Measurements from ENCODE around the gene GTF3C1. TPM values are rescaled to one million over a fixed set of nuclear protein-coding genes. Genes with fewer than 3 reads are reported as not detected.
"Not testable (repeated sequence)": the region's sequence is repeated elsewhere in the genome, so short reads cannot be mapped to it uniquely, and the experiment has no call there.

Gene GTF3C1
- total RNA-seq, 2 donors from 2014 or later, result 56.1 to 60.4 TPM

DNA sequence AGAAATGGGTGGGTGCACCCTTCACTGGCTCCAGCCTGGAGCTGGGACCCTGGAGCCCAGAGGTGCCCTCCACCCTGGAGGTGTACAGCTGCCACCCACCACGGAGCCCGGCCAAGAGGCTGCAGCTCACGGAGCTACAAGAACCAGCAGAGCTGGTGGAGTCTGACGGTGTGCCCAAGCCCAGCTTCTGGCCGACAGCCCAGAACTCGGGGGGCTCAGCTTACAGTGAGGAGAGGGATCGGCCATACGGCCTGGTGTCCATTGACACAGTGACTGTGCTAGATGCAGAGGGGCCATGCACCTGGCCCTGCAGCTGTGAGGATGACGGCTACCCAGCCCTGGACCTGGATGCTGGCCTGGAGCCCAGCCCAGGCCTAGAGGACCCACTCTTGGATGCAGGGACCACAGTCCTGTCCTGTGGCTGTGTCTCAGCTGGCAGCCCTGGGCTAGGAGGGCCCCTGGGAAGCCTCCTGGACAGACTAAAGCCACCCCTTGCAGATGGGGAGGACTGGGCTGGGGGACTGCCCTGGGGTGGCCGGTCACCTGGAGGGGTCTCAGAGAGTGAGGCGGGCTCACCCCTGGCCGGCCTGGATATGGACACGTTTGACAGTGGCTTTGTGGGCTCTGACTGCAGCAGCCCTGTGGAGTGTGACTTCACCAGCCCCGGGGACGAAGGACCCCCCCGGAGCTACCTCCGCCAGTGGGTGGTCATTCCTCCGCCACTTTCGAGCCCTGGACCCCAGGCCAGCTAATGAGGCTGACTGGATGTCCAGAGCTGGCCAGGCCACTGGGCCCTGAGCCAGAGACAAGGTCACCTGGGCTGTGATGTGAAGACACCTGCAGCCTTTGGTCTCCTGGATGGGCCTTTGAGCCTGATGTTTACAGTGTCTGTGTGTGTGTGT lies 100.9 kb downstream of the GTF3C1 start:
- Mint-ChIP-seq H3K27me3 (no peaks in the 10 kb centered on the region), H3K4me3 (peak overlapping the region; percentile 61), H3K36me3 (ENCODE audit: low read depth) (peaks cover 86% of the 10 kb centered on the region), H3K9me3 (no peaks in the 10 kb centered on the region), H3K4me1 (peaks cover 47% of the 10 kb centered on the region), H3K27ac (peak overlapping the region; percentile 94)
- ATAC-seq (replicated peaks), result no peak

DNA sequence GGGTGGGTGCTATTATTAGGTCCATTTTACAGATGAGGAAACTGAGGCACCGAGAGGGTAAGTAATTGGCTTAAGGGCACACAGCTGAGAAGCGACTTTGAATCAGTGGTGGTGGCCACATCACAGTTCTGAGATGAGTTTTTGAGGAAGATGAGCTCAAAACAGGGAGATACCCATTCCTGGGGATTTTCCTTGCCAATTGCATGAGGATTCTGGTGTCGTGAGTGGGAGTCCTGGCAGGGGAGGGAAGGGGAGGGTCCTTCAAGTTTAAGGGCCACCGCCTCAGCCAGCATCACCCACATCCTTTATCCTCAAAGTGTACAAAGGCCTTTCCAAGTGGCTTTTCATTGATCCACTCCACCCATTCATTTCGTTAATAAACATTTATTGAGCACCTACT lies 102.4 kb downstream of the GTF3C1 start:
- Mint-ChIP-seq H3K9me3 (no peaks in the 10 kb centered on the region), H3K27ac (peak overlapping the region; percentile 65), H3K36me3 (ENCODE audit: low read depth) (peaks cover 98% of the 10 kb centered on the region), H3K4me3 (peak overlapping the region; percentile 57), H3K4me1 (peaks cover 47% of the 10 kb centered on the region), H3K27me3 (no peaks in the 10 kb centered on the region)
- no peak for ATAC-seq (replicated peaks)

- no peaks in the 10 kb centered on the region for H3K9me3 Mint-ChIP-seq
- H3K4me1 Mint-ChIP-seq, result peaks cover 42% of the 10 kb centered on the region
- H3K27ac Mint-ChIP-seq, result peak overlapping the region; percentile 65
- no peaks in the 10 kb centered on the region for H3K27me3 Mint-ChIP-seq
- ATAC-seq (replicated peaks), result peak; percentile 58
- H3K36me3 Mint-ChIP-seq (ENCODE audit: low read depth), result peaks cover 98% of the 10 kb centered on the region
- H3K4me3 Mint-ChIP-seq, result peak overlapping the region; percentile 57
Measured at GRCh38 chr16:27446721-27447120, 103.0 kb downstream of the GTF3C1 start.

DNA sequence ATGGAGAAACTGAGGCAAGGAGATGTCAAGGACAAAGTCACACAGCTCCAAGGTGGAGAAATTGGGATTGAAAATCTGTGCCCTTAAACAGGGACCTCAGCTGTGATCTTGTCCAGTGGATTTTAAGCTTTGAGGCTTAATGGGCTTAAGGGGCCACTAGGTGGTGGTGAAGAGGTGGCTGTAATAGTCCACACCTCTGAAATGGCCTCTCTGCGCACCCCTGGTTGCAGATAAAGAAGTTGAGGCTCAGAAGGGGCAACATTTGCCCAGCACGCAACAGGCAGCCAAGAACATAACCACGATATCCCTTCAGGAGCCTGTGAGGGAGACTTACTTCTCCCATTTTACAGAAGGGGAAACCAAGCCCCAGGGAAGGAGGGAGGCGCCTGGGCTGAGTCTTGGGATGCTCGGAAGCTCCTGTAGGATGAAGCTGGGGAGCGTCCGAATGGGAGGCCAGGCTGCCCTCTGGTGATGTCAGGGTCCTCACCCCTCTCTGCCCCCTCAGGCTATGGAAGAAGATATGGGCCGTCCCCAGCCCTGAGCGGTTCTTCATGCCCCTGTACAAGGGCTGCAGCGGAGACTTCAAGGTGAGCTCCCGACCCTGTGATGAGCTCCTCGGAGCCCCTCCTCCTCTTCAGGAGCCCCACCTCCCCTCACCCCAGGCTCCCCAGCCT lies 104.1 kb downstream of the GTF3C1 start:
- Mint-ChIP-seq H3K4me1 (peaks cover 34% of the 10 kb centered on the region), H3K36me3 (ENCODE audit: low read depth) (peaks cover 98% of the 10 kb centered on the region), H3K27ac (peak overlapping the region; percentile 65), H3K9me3 (no peaks in the 10 kb centered on the region), H3K4me3 (peak overlapping the region; percentile 57), H3K27me3 (no peaks in the 10 kb centered on the region)
- ATAC-seq (replicated peaks), result no peak

DNA sequence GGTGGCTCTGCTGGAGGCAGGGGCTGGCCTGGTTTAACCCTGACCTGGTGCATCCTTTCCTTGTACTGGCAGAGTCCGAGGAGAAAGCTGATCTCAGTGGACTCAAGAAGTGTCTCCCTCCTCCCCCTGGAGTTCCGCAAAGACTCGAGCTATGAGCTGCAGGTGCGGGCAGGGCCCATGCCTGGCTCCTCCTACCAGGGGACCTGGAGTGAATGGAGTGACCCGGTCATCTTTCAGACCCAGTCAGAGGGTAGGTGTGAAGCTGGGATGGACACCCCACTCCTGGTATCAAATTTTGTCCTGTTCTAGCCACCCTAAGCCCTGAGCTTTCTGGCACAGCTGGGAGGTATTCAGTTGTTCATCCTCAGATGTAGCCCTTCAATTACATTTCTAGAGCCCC lies 105.2 kb downstream of the GTF3C1 start:
- no peaks in the 10 kb centered on the region for H3K27me3 Mint-ChIP-seq
- no peak for ATAC-seq (replicated peaks)
- H3K4me3 Mint-ChIP-seq, result no peak overlapping the region
- peak overlapping the region; percentile 65 for H3K27ac Mint-ChIP-seq
- H3K36me3 Mint-ChIP-seq (ENCODE audit: low read depth), result peaks cover 98% of the 10 kb centered on the region
- peaks cover 24% of the 10 kb centered on the region for H3K4me1 Mint-ChIP-seq
- no peaks in the 10 kb centered on the region for H3K9me3 Mint-ChIP-seq

GRCh38 chr16:27444015-27444414 lies 105.7 kb downstream of the GTF3C1 start:
- ATAC-seq (replicated peaks), result no peak
- Mint-ChIP-seq H3K27me3 (no peaks in the 10 kb centered on the region), H3K9me3 (no peaks in the 10 kb centered on the region), H3K27ac (no peak overlapping the region), H3K4me3 (no peak overlapping the region), H3K36me3 (ENCODE audit: low read depth) (peaks cover 98% of the 10 kb centered on the region), H3K4me1 (peaks cover 26% of the 10 kb centered on the region)

GRCh38 chr16:27441998-27442397 lies 107.7 kb downstream of the GTF3C1 start:
- Mint-ChIP-seq H3K4me1 (peaks cover 16% of the 10 kb centered on the region), H3K4me3 (no peak overlapping the region), H3K27ac (no peak overlapping the region), H3K27me3 (no peaks in the 10 kb centered on the region), H3K9me3 (no peaks in the 10 kb centered on the region), H3K36me3 (ENCODE audit: low read depth) (peaks cover 100% of the 10 kb centered on the region)
- no peak for ATAC-seq (replicated peaks)

DNA sequence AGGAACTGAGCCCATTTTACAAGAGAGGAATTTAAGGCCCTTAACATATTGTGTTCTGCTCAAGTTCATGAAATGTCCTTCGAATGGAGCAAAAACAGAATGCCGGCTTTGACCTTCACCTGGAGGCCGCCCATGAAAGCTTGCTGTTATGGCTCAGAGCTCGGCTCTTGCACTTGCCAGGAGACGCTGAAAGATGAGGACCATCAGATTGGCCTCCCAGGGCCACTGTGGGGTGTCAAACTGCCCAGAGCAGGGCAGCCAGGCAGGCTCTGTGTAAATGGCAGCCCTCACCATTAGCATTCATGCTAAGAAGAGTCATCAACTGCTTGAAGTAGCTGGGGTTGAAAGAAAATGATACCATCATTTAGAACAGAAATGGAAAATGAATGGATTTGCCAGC lies 108.4 kb downstream of the GTF3C1 start:
- H3K9me3 Mint-ChIP-seq, result no peaks in the 10 kb centered on the region
- no peak overlapping the region for H3K27ac Mint-ChIP-seq
- no peaks in the 10 kb centered on the region for H3K27me3 Mint-ChIP-seq
- H3K4me1 Mint-ChIP-seq, result peaks cover 11% of the 10 kb centered on the region
- no peak overlapping the region for H3K4me3 Mint-ChIP-seq
- H3K36me3 Mint-ChIP-seq (ENCODE audit: low read depth), result peaks cover 100% of the 10 kb centered on the region
- ATAC-seq (replicated peaks), result no peak

GRCh38 chr16:27439271-27440018 lies 110.3 kb downstream of the GTF3C1 start:
- no peaks in the 10 kb centered on the region for H3K27me3 Mint-ChIP-seq
- H3K9me3 Mint-ChIP-seq, result no peaks in the 10 kb centered on the region
- peaks cover 100% of the 10 kb centered on the region for H3K36me3 Mint-ChIP-seq (ENCODE audit: low read depth)
- ATAC-seq (replicated peaks), result no peak
- H3K27ac Mint-ChIP-seq, result no peak overlapping the region
- peaks cover 5% of the 10 kb centered on the region for H3K4me1 Mint-ChIP-seq
- no peak overlapping the region for H3K4me3 Mint-ChIP-seq

DNA sequence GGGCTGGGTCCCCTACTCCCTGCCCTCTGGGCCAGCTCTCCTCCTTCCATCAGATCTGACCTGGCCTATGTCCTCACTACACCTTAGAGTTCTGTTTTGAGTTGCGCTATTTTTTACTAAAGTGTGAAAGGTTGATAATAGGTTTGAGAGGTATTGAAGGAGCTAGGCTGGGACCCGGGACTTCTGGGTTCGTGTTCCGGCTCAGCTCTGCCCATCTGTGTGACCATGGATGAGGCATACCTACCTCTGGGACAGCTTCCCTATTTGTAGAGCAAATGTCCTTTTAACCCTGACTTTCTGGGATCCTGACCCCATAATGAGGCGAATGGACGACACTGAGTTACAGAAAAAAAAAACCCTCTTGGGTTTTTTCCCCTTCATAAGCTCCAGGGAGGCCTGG lies 111.8 kb downstream of the GTF3C1 start:
- Mint-ChIP-seq H3K9me3 (no peaks in the 10 kb centered on the region), H3K4me3 (no peak overlapping the region), H3K27ac (no peak overlapping the region), H3K4me1 (peaks cover 5% of the 10 kb centered on the region), H3K36me3 (ENCODE audit: low read depth) (peaks cover 100% of the 10 kb centered on the region), H3K27me3 (no peaks in the 10 kb centered on the region)
- ATAC-seq (replicated peaks), result no peak

GRCh38 chr16:27436921-27437650 lies 112.6 kb downstream of the GTF3C1 start:
- Mint-ChIP-seq H3K9me3 (no peaks in the 10 kb centered on the region), H3K36me3 (ENCODE audit: low read depth) (peaks cover 100% of the 10 kb centered on the region), H3K27ac (peak overlapping the region; percentile 71)

DNA sequence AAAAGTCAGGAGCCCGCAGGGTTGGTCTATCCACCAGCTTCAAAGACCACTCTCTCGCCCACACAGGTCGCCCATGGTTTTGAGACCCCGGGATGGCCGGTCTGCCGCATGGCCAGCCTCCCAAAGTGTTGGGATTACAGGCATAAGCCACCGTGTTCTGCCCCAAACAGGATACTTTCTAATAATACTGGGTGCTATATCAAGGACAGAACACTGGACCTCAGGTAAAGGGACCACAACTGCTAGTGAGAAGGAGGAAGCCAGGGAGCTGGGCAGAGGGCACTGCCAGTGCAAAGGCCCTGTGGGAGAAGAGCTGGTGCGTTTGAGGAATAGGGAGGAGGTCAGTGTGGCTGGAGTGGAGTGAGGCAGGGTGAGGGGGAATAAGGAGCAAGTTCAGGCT lies 113.6 kb downstream of the GTF3C1 start:
- ATAC-seq (replicated peaks), result no peak
- Mint-ChIP-seq H3K9me3 (no peaks in the 10 kb centered on the region), H3K4me1 (peaks cover 5% of the 10 kb centered on the region), H3K27me3 (no peaks in the 10 kb centered on the region), H3K36me3 (ENCODE audit: low read depth) (peaks cover 100% of the 10 kb centered on the region), H3K27ac (peak overlapping the region; percentile 71), H3K4me3 (no peak overlapping the region)

More at GRCh38 chr16:27436921-27437650, 112.6 kb downstream of the GTF3C1 start:
- ATAC-seq (replicated peaks), result no peak
- no peak overlapping the region for H3K4me3 Mint-ChIP-seq
- H3K27me3 Mint-ChIP-seq, result no peaks in the 10 kb centered on the region
- peaks cover 5% of the 10 kb centered on the region for H3K4me1 Mint-ChIP-seq

- H3K4me3 Mint-ChIP-seq; H3K9me3 Mint-ChIP-seq; ATAC-seq (replicated peaks); H3K27ac Mint-ChIP-seq; H3K27me3 Mint-ChIP-seq; H3K4me1 Mint-ChIP-seq: not testable (repeated sequence)
- H3K36me3 Mint-ChIP-seq (ENCODE audit: low read depth), result peaks cover 100% of the 10 kb centered on the region
Measured at GRCh38 chr16:27435146-27435545, 114.6 kb downstream of the GTF3C1 start.

Data from activated T-helper 17 cell treated with anti-CD3 and anti-CD28 coated beads, Interleukin-2, amount 50 U/mL, for 72 hours (primary cell).